Measurements from ENCODE around the gene SPDYE1.
"Not testable (repeated sequence)": the region's sequence is repeated elsewhere in the genome, so short reads cannot be mapped to it uniquely, and the experiment has no call there.

The SPDYE1 gene

GRCh38 chr7:44036364-44036763, 38.7 kb downstream of the SPDYE1 start:
- H3K36me3 ChIP-seq (ENCODE audit: insufficient read depth, low read length); H3K4me3 ChIP-seq (ENCODE audit: low read length); H3K27me3 ChIP-seq (ENCODE audit: control insufficient read depth, insufficient read depth, low read length): not testable (repeated sequence)

GRCh38 chr7:44037951-44038350, 40.3 kb downstream of the SPDYE1 start:
- H3K4me3 ChIP-seq (ENCODE audit: low read length); H3K9ac ChIP-seq (ENCODE audit: low read depth, low read length); H3K4me2 ChIP-seq (ENCODE audit: low read length); H3K36me3 ChIP-seq (ENCODE audit: insufficient read depth, low read length); H3K9me3 ChIP-seq (replicated peaks; ENCODE audit: low read length); H3K27me3 ChIP-seq (ENCODE audit: control insufficient read depth, insufficient read depth, low read length); H3K4me1 ChIP-seq (ENCODE audit: control insufficient read depth, insufficient read depth, low read length): not testable (repeated sequence)

More at GRCh38 chr7:44036364-44036763, 38.7 kb downstream of the SPDYE1 start:
- H3K9ac ChIP-seq (ENCODE audit: low read depth, low read length); H3K9me3 ChIP-seq (replicated peaks; ENCODE audit: low read length); H3K4me2 ChIP-seq (ENCODE audit: low read length); H3K4me1 ChIP-seq (ENCODE audit: control insufficient read depth, insufficient read depth, low read length): not testable (repeated sequence)

- H3K4me1 ChIP-seq (ENCODE audit: control insufficient read depth, insufficient read depth, low read length); H3K9ac ChIP-seq (ENCODE audit: low read depth, low read length); H3K36me3 ChIP-seq (ENCODE audit: insufficient read depth, low read length); H3K9me3 ChIP-seq (replicated peaks; ENCODE audit: low read length); H3K4me2 ChIP-seq (ENCODE audit: low read length); H3K4me3 ChIP-seq (ENCODE audit: low read length); H3K27me3 ChIP-seq (ENCODE audit: control insufficient read depth, insufficient read depth, low read length): not testable (repeated sequence)
Observed at GRCh38 chr7:44038553-44038952, 40.9 kb downstream of the SPDYE1 start.

- H3K4me3 ChIP-seq (ENCODE audit: low read length) = peak overlapping the region; percentile 56
- not testable (repeated sequence) for H3K36me3 ChIP-seq (ENCODE audit: insufficient read depth, low read length); H3K27me3 ChIP-seq (ENCODE audit: control insufficient read depth, insufficient read depth, low read length); H3K9me3 ChIP-seq (replicated peaks; ENCODE audit: low read length); H3K4me1 ChIP-seq (ENCODE audit: control insufficient read depth, insufficient read depth, low read length); H3K9ac ChIP-seq (ENCODE audit: low read depth, low read length)
- H3K4me2 ChIP-seq (ENCODE audit: low read length) = peak overlapping the region; percentile 83
Observed at GRCh38 chr7:44038961-44039558, 41.4 kb downstream of the SPDYE1 start.

- not testable (repeated sequence) for H3K4me3 ChIP-seq (ENCODE audit: low read length); H3K36me3 ChIP-seq (ENCODE audit: insufficient read depth, low read length); H3K27me3 ChIP-seq (ENCODE audit: control insufficient read depth, insufficient read depth, low read length); H3K4me2 ChIP-seq (ENCODE audit: low read length); H3K4me1 ChIP-seq (ENCODE audit: control insufficient read depth, insufficient read depth, low read length); H3K9me3 ChIP-seq (replicated peaks; ENCODE audit: low read length); H3K9ac ChIP-seq (ENCODE audit: low read depth, low read length)
Observed at GRCh38 chr7:44039800-44040492, 42.2 kb downstream of the SPDYE1 start.

- not testable (repeated sequence) for H3K4me1 ChIP-seq (ENCODE audit: control insufficient read depth, insufficient read depth, low read length); H3K9ac ChIP-seq (ENCODE audit: low read depth, low read length); H3K27me3 ChIP-seq (ENCODE audit: control insufficient read depth, insufficient read depth, low read length); H3K36me3 ChIP-seq (ENCODE audit: insufficient read depth, low read length); H3K4me3 ChIP-seq (ENCODE audit: low read length); H3K4me2 ChIP-seq (ENCODE audit: low read length); H3K9me3 ChIP-seq (replicated peaks; ENCODE audit: low read length)
Observed at GRCh38 chr7:44040493-44040891, 42.8 kb downstream of the SPDYE1 start.

GRCh38 chr7:44042221-44042620, 44.5 kb downstream of the SPDYE1 start:
- Histone ChIP-seq H3K27me3 (ENCODE audit: control insufficient read depth, insufficient read depth, low read length) (no peaks in the 10 kb centered on the region), H3K4me2 (ENCODE audit: low read length) (no peak overlapping the region), H3K4me1 (ENCODE audit: control insufficient read depth, insufficient read depth, low read length) (peaks cover 21% of the 10 kb centered on the region), H3K4me3 (ENCODE audit: low read length) (no peak overlapping the region), H3K9me3 (replicated peaks; ENCODE audit: low read length) (no peaks in the 10 kb centered on the region), H3K36me3 (ENCODE audit: insufficient read depth, low read length) (peaks cover 11% of the 10 kb centered on the region), H3K9ac (ENCODE audit: low read depth, low read length) (no peak overlapping the region)

- H3K4me3 ChIP-seq (ENCODE audit: low read length) = peak overlapping the region; percentile 86
- H3K4me1 ChIP-seq (ENCODE audit: control insufficient read depth, insufficient read depth, low read length) = peaks cover 21% of the 10 kb centered on the region
- H3K9ac ChIP-seq (ENCODE audit: low read depth, low read length) = peak overlapping the region; percentile 88
- H3K27me3 ChIP-seq (ENCODE audit: control insufficient read depth, insufficient read depth, low read length) = no peaks in the 10 kb centered on the region
- peak overlapping the region; percentile 89 for H3K4me2 ChIP-seq (ENCODE audit: low read length)
- no peaks in the 10 kb centered on the region for H3K9me3 ChIP-seq (replicated peaks; ENCODE audit: low read length)
- H3K36me3 ChIP-seq (ENCODE audit: insufficient read depth, low read length) = peaks cover 13% of the 10 kb centered on the region
Observed at GRCh38 chr7:44043902-44044301, 46.2 kb downstream of the SPDYE1 start.

- Histone ChIP-seq H3K36me3 (ENCODE audit: insufficient read depth, low read length) (peaks cover 16% of the 10 kb centered on the region), H3K4me1 (ENCODE audit: control insufficient read depth, insufficient read depth, low read length) (peaks cover 21% of the 10 kb centered on the region), H3K4me3 (ENCODE audit: low read length) (peak within 1 kb of the TSS; percentile 86), H3K9me3 (replicated peaks; ENCODE audit: low read length) (no peaks in the 10 kb centered on the region), H3K27me3 (ENCODE audit: control insufficient read depth, insufficient read depth, low read length) (no peaks in the 10 kb centered on the region), H3K4me2 (ENCODE audit: low read length) (peak within 1 kb of the TSS; percentile 89), H3K9ac (ENCODE audit: low read depth, low read length) (peak within 1 kb of the TSS; percentile 88)
Observed at GRCh38 chr7:44044315-44045225, 46.9 kb downstream of the SPDYE1 start, which contains the start of gene DBNL. Gene DBNL (plus strand): TSS chr7:44044702. CDS start chr7:44044738, 36 bp downstream.

GRCh38 chr7:44045226-44046014, 47.7 kb downstream of the SPDYE1 start:
- H3K27me3 ChIP-seq (ENCODE audit: control insufficient read depth, insufficient read depth, low read length) = no peaks in the 10 kb centered on the region
- peaks cover 25% of the 10 kb centered on the region for H3K36me3 ChIP-seq (ENCODE audit: insufficient read depth, low read length)
- H3K4me3 ChIP-seq (ENCODE audit: low read length) = peak overlapping the region; percentile 86
- H3K9me3 ChIP-seq (replicated peaks; ENCODE audit: low read length) = no peaks in the 10 kb centered on the region
- H3K9ac ChIP-seq (ENCODE audit: low read depth, low read length) = peak overlapping the region; percentile 88
- H3K4me2 ChIP-seq (ENCODE audit: low read length) = peak overlapping the region; percentile 89
- peaks cover 21% of the 10 kb centered on the region for H3K4me1 ChIP-seq (ENCODE audit: control insufficient read depth, insufficient read depth, low read length)
